ENCODE data around the gene ADAMTS9.

ADAMTS9 gene

GRCh38 chr3:64604313-64604712 lies 83.5 kb downstream of the ADAMTS9 start:
- Histone ChIP-seq H3K4me3 (ENCODE audit: low read length, poor library complexity, severe bottlenecking) (no peak overlapping the region), H3F3A (ENCODE audit: low read depth) (no peaks in the 10 kb centered on the region)
- TF ChIP-seq EZH2phosphoT487 (IDR thresholded peaks at IDR 0.05; ENCODE audit: borderline replicate concordance) = no peak
- TF ChIP-seq CTCF (conservative IDR thresholded peaks at IDR 0.05; ENCODE audit: low read length) = no peak

GRCh38 chr3:64601824-64602223 lies 86.0 kb downstream of the ADAMTS9 start:
- Histone ChIP-seq H3K4me1 (ENCODE audit: insufficient read depth, low read length, poor library complexity, severe bottlenecking) (no peaks in the 10 kb centered on the region), H3K4me2 (ENCODE audit: low read depth, low read length, poor library complexity, severe bottlenecking) (no peak overlapping the region), H3K79me2 (ENCODE audit: insufficient read depth, low read length) (no peaks in the 10 kb centered on the region), H3K36me3 (ENCODE audit: insufficient read depth, low read length) (no peaks in the 10 kb centered on the region), H3K4me3 (ENCODE audit: low read length, poor library complexity, severe bottlenecking) (no peak overlapping the region), H3K9ac (ENCODE audit: low read depth, low read length, poor library complexity, severe bottlenecking) (no peak overlapping the region), H2AFZ (ENCODE audit: low read length) (no peak overlapping the region), H3K27me3 (ENCODE audit: insufficient read depth, low read length, poor library complexity, severe bottlenecking) (no peaks in the 10 kb centered on the region), H3K9me2 (replicated peaks; ENCODE audit: low read depth, low read length) (no peaks in the 10 kb centered on the region), H3K9me3 (ENCODE audit: insufficient read depth, low read depth, low read length) (no peaks in the 10 kb centered on the region), H4K20me1 (ENCODE audit: insufficient read depth, low read length, poor library complexity, severe bottlenecking) (no peaks in the 10 kb centered on the region), H3F3A (ENCODE audit: low read depth) (no peaks in the 10 kb centered on the region)
- TF ChIP-seq CTCF (conservative IDR thresholded peaks at IDR 0.05; ENCODE audit: low read length) (no peak), EZH2phosphoT487 (IDR thresholded peaks at IDR 0.05; ENCODE audit: borderline replicate concordance) (no peak)

More at GRCh38 chr3:64604313-64604712, 83.5 kb downstream of the ADAMTS9 start:
- no peaks in the 10 kb centered on the region for H3K36me3 ChIP-seq (ENCODE audit: insufficient read depth, low read length)
- H3K27me3 ChIP-seq (ENCODE audit: insufficient read depth, low read length, poor library complexity, severe bottlenecking) = no peaks in the 10 kb centered on the region
- no peaks in the 10 kb centered on the region for H4K20me1 ChIP-seq (ENCODE audit: insufficient read depth, low read length, poor library complexity, severe bottlenecking)
- H3K9me2 ChIP-seq (replicated peaks; ENCODE audit: low read depth, low read length) = no peaks in the 10 kb centered on the region
- H3K79me2 ChIP-seq (ENCODE audit: insufficient read depth, low read length) = no peaks in the 10 kb centered on the region
- H3K9ac ChIP-seq (ENCODE audit: low read depth, low read length, poor library complexity, severe bottlenecking) = no peak overlapping the region
- no peak overlapping the region for H2AFZ ChIP-seq (ENCODE audit: low read length)
- H3K4me1 ChIP-seq (ENCODE audit: insufficient read depth, low read length, poor library complexity, severe bottlenecking) = no peaks in the 10 kb centered on the region
- H3K9me3 ChIP-seq (ENCODE audit: insufficient read depth, low read depth, low read length) = no peaks in the 10 kb centered on the region
- no peak overlapping the region for H3K4me2 ChIP-seq (ENCODE audit: low read depth, low read length, poor library complexity, severe bottlenecking)

- TF ChIP-seq EZH2phosphoT487 (IDR thresholded peaks at IDR 0.05; ENCODE audit: borderline replicate concordance) (no peak), CTCF (conservative IDR thresholded peaks at IDR 0.05; ENCODE audit: low read length) (no peak)
- Histone ChIP-seq H3K9me2 (replicated peaks; ENCODE audit: low read depth, low read length) (no peaks in the 10 kb centered on the region), H3K9me3 (ENCODE audit: insufficient read depth, low read depth, low read length) (no peaks in the 10 kb centered on the region), H3F3A (ENCODE audit: low read depth) (no peaks in the 10 kb centered on the region), H3K9ac (ENCODE audit: low read depth, low read length, poor library complexity, severe bottlenecking) (no peak overlapping the region), H3K36me3 (ENCODE audit: insufficient read depth, low read length) (no peaks in the 10 kb centered on the region), H2AFZ (ENCODE audit: low read length) (no peak overlapping the region), H3K4me3 (ENCODE audit: low read length, poor library complexity, severe bottlenecking) (no peak overlapping the region), H3K27me3 (ENCODE audit: insufficient read depth, low read length, poor library complexity, severe bottlenecking) (no peaks in the 10 kb centered on the region), H3K4me1 (ENCODE audit: insufficient read depth, low read length, poor library complexity, severe bottlenecking) (no peaks in the 10 kb centered on the region), H3K79me2 (ENCODE audit: insufficient read depth, low read length) (no peaks in the 10 kb centered on the region), H3K4me2 (ENCODE audit: low read depth, low read length, poor library complexity, severe bottlenecking) (no peak overlapping the region), H4K20me1 (ENCODE audit: insufficient read depth, low read length, poor library complexity, severe bottlenecking) (no peaks in the 10 kb centered on the region)
These were observed 87.4 kb downstream of the ADAMTS9 start for GRCh38 chr3:64600246-64600950.

All from Loucy (cell line).